Heart right ventricle (tissue), 16 donors: ENCODE results near the gene PSTPIP2. TPM values are rescaled to one million over a fixed set of nuclear protein-coding genes. Genes with fewer than 3 reads are reported as not detected.

Experiments used
- ATAC-seq, 8 donors: fragments of 200-7000 bp; cut with Tn5 transposase; one replicate each; pipeline ENCODE4 v1.9.1; 2020; ENCODE audit warnings: mild to moderate bottlenecking in 8 of 8, moderate library complexity in 8 of 8, moderate number of reproducible peaks in 1 of 8
- DNase-seq, 2 donors: peaks; one replicate each; pipeline ENCODE4 v3.0.0-alpha.2; 2020
- H3K27ac ChIP-seq, 10 donors: fragments of 200-600 bp; sonication (generic) in 2 of 10; one replicate each; pipeline versions ENCODE4 v1.5.0 to v1.8.0; 2020 to 2022; ENCODE audit warnings: mild to moderate bottlenecking in 3 of 10
- H3K27me3 ChIP-seq, 7 donors: fragments of 200-600 bp; one replicate each; pipeline ENCODE4 v1.8.0; 2021 to 2022; ENCODE audit warnings: mild to moderate bottlenecking in 2 of 7
- H3K36me3 ChIP-seq, 9 donors: fragments of 200-600 bp; sonication (generic) in 1 of 9; one replicate each; pipeline versions ENCODE4 v1.5.0 to v1.8.0; 2020 to 2022; ENCODE audit warnings: mild to moderate bottlenecking in 2 of 9
- H3K4me1 ChIP-seq, 9 donors: fragments of 200-600 bp; sonication (generic) in 1 of 9; one replicate each; pipeline versions ENCODE4 v1.5.0 to v1.8.0; 2020 to 2022; ENCODE audit warnings: mild to moderate bottlenecking in 4 of 9
- H3K4me3 ChIP-seq, 10 donors: fragments of 200-600 bp; sonication (generic) in 2 of 10; one replicate each; pipeline versions ENCODE4 v1.5.0 to v1.8.0; 2020 to 2022; ENCODE audit warnings: mild to moderate bottlenecking in 7 of 10, moderate library complexity in 2 of 10
- H3K9me3 ChIP-seq, 11 donors: fragments of 200-600 bp in 10 of 11; sonication (generic) in 2 of 11; one replicate each; pipeline versions ENCODE4 v1.5.0 to v1.8.0; 2013 to 2022; ENCODE audit warnings: mild to moderate bottlenecking in 2 of 11, control low read depth in 1 of 11, moderate library complexity in 1 of 11
- CTCF ChIP-seq, 9 donors: fragments of 200-600 bp; sonication (generic) in 2 of 9; IDR thresholded peaks; one replicate each; pipeline versions ENCODE4 v1.5.0 to v1.8.0; 2021 to 2022; ENCODE audit warnings: antibody characterized with exemption in 9 of 9, mild to moderate bottlenecking in 5 of 9, moderate library complexity in 1 of 9
- WGBS, 2 donors: extraction: QIAGEN DNeasy Blood & Tissue Kit; methylation state at CpG; one replicate each; pipeline ENCODE4 v1.1.7; 2013; ENCODE audit warnings: inconsistent platforms in 1 of 2; 5-methylcytosine and 5-hydroxymethylcytosine counted together
- intact Hi-C, 10 donors: fragments of 100-400 bp; cut with DNase I; formaldehyde crosslinking; loops; one replicate each; pipeline versions ENCODE4 v1.11.1 to v1.14.2; 2022
- polyA plus RNA-seq, 2 donors: library from polyadenylated mRNA; stranded (reverse); fragments of 200-250 nt; gene quantifications; one replicate each; pipeline ENCODE4 v1.2.3, GENCODE V29; 2013
- total RNA-seq, 10 donors: library from RNA; stranded (reverse); fragmentation: NEBNext Ultra II Directional in 3 of 10; extraction: Animal tissue kit (Norgen Biotek cat#: 25700) in 3 of 10; gene quantifications; one replicate each; pipeline versions ENCODE4 v1.2.1 to v1.2.4, GENCODE V29; 2021 to 2023
- donor health status: Arrhythmogenic right ventricular cardiomyopathy.
- donor health status: ischemic (EF 13 %, LVEDD 7.1; RV severe dilation, severe dysfunction).
- donor health status: healthy with polysubstance abuse.
- donor health status: DM: no; HTN: yes; CAD: no.
- donor health status: DM: no; HTN: no; CAD: no.
- donor health status: ischemic (EF 25% LVEDD 6.9; RV normal size, moderate dysfunction).
- donor health status: ischemic (EF 25% LVEDD 5.7; RV mildly dilated, moderate dysfunction).
- donor health status: healthy.
- donor health status: DM: yes; HTN: yes; CAD: no.
- donor health status: Ischemic cardiomyopathy.
- donor health status: ischemic (EF 35%, LVEDD 5.7; RV mildly dilated, moderate dysfunction).
- donor health status: nonischemic (EF 11% LVEDD 7.7; RV severe dilation, severe dysfunction).
- donor health status: DM: yes; HTN: yes; CAD: no.
- donor health status: PGD.
- donor health status: ischemic (EF 29% LVEDD 5.4; RV normal size, mild dysfunction).
- donor health status: nonischemic (EF 23%, LVEDD 6.1; RV moderate dilation, normal function).

PSTPIP2 gene
- total and polyA plus RNA-seq, 12 donors: 0.49 to 6.7 (median 2.2) TPM

GRCh38 chr18:45957100-45957499 is 115.0 kb downstream of the PSTPIP2 start:
- TF ChIP-seq CTCF (IDR thresholded peaks at IDR 0.05): no peak
- intact Hi-C loops: loop anchor here in 1 of 10 donors (10.0 kb wide), 1 partner anchor 52 kb away; no protein-coding TSS in a partner anchor
- Histone ChIP-seq H3K9me3 (no peaks in the 10 kb centered on the region), H3K4me3 (no peak overlapping the region), H3K4me1 (peaks cover 0 to 22% (median 2%) of the 10 kb centered on the region in 9 donors), H3K27ac (no peak overlapping the region), H3K36me3 (peaks cover 0 to 58% (median 30%) of the 10 kb centered on the region in 9 donors), H3K27me3 (no peaks in the 10 kb centered on the region)
- no peak for ATAC-seq
- no peak for DNase-seq

- 90 to 92% methylated on average over 7 of the region's 7 CpGs for WGBS, 2 donors
- Histone ChIP-seq H3K27ac (no peak overlapping the region), H3K36me3 (peaks cover 0 to 74% (median 48%) of the 10 kb centered on the region in 9 donors), H3K4me3 (no peak overlapping the region), H3K9me3 (no peaks in the 10 kb centered on the region), H3K4me1 (peaks cover 0 to 24% (median 0%) of the 10 kb centered on the region in 9 donors), H3K27me3 (no peaks in the 10 kb centered on the region)
- DNase-seq: no peak
- TF ChIP-seq CTCF (IDR thresholded peaks at IDR 0.05): no peak
- ATAC-seq: no peak
- intact Hi-C loops: loop anchor here in 1 of 10 donors (10.0 kb wide), 1 partner anchor 50 kb away; no protein-coding TSS in a partner anchor
Observed at GRCh38 chr18:45954070-45954934, 117.8 kb downstream of the PSTPIP2 start.

- Histone ChIP-seq H3K27me3 (no peaks in the 10 kb centered on the region), H3K4me3 (no peak overlapping the region), H3K36me3 (peaks cover 0 to 100% (median 74%) of the 10 kb centered on the region in 9 donors), H3K9me3 (no peaks in the 10 kb centered on the region), H3K4me1 (peaks cover 0 to 11% (median 0%) of the 10 kb centered on the region in 9 donors), H3K27ac (no peak overlapping the region)
- WGBS, 2 donors: 87 to 95% methylated on average over 4 of the region's 4 CpGs
- intact Hi-C loops: loop anchor here in 1 of 10 donors (10.0 kb wide), 1 partner anchor 46 kb away; no protein-coding TSS in a partner anchor
- TF ChIP-seq CTCF (IDR thresholded peaks at IDR 0.05): no peak
- no peak for ATAC-seq
- DNase-seq: no peak
Observed at GRCh38 chr18:45951016-45951714, 120.9 kb downstream of the PSTPIP2 start.

- Histone ChIP-seq H3K27me3 (no peaks in the 10 kb centered on the region), H3K4me1 (no peaks in the 10 kb centered on the region), H3K27ac (no peak overlapping the region), H3K36me3 (peaks cover 4 to 100% (median 86%) of the 10 kb centered on the region in 9 donors), H3K9me3 (no peaks in the 10 kb centered on the region), H3K4me3 (no peak overlapping the region)
- TF ChIP-seq CTCF (IDR thresholded peaks at IDR 0.05): no peak
- WGBS, 2 donors: 84% methylated on average over 5 of the region's 5 CpGs
- ATAC-seq (no peak), DNase-seq (no peak)
- intact Hi-C loops: no loop called here
Observed at GRCh38 chr18:45945669-45946068, 126.4 kb downstream of the PSTPIP2 start.
